ENCODE results near the gene B4GALT3.

The B4GALT3 gene

DNA sequence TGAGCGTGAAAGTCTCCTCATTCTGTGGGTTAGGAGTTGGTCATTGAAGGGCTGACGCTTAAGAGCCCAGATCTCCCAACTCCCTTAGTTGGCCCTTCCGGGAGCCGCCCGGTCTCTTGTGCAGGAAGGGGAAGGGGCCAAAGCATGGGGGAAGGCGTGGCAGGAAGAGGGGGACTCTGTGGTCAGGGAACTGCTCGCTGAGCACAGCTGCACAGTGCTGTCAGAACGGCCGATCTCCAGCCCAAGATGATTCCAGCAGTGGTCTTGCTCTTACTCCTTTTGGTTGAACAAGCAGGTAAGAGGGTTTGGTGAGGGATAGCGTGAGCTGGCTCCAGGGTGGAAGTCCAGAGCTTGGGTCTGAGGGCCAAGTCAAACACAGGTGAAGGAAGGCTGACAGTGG, 37.8 kb upstream of the B4GALT3 start, which contains the start of gene FCER1G:
Gene FCER1G, plus strand, starts transcription at position 220 of the 400 bp plus-strand sequence. Its CDS starts 27 bp downstream, at position 247.
- DNase-seq (ENCODE audit: extremely low read depth, low read depth): no peak
- TF ChIP-seq, protein P1, sequence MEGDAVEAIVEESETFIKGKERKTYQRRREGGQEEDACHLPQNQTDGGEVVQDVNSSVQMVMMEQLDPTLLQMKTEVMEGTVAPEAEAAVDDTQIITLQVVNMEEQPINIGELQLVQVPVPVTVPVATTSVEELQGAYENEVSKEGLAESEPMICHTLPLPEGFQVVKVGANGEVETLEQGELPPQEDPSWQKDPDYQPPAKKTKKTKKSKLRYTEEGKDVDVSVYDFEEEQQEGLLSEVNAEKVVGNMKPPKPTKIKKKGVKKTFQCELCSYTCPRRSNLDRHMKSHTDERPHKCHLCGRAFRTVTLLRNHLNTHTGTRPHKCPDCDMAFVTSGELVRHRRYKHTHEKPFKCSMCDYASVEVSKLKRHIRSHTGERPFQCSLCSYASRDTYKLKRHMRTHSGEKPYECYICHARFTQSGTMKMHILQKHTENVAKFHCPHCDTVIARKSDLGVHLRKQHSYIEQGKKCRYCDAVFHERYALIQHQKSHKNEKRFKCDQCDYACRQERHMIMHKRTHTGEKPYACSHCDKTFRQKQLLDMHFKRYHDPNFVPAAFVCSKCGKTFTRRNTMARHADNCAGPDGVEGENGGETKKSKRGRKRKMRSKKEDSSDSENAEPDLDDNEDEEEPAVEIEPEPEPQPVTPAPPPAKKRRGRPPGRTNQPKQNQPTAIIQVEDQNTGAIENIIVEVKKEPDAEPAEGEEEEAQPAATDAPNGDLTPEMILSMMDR (IDR thresholded peaks at IDR 0.05; ENCODE audit: low read depth, low read length): no peak

DNA sequence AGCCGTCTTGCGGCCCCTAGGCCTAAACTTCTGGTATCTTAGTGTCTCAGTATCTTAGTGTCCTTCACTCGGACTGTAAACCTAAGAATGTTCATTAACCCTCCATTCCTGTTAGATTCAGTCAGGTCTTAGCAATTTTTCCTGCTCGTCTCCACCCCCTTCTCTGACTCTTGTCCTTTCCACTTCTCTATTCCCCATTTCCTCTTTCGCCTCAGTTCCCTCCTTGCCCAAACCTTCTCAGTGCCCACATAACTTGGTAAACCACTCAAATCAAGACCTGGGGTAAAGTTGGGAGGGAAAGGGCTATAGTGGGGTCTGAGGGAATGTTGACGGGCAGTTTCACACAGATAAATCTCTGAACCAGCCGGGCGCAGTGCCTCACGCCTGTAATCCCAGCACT, 37.1 kb upstream of the B4GALT3 start:
- no peak for DNase-seq (ENCODE audit: extremely low read depth, low read depth)
- TF ChIP-seq, protein P1 (IDR thresholded peaks at IDR 0.05; ENCODE audit: low read depth, low read length): no peak

DNA sequence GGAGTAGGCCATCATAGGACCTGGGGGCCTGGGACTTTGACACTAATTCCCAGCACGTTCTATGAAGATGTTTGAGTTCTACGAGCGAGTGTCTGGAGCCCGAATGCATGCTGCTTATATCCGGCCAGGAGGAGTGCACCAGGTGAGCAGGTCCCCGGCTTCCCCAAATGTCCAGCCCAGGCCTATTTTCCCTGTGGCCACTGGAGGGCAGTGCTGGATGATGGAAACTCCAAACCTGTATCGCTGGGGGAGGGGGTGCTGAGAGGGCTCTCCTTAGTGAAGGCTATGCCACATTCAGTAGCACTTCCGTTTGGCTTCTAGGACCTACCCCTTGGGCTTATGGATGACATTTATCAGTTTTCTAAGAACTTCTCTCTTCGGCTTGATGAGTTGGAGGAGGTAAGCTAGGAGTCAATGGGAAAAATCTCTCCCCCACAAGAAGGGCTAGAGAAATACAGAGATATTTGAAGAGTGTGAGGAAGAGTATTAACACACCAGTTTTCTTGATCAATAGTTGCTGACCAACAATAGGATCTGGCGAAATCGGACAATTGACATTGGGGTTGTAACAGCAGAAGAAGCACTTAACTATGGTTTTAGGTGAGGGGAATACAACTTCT, 32.6 kb upstream of the B4GALT3 start:
- DNase-seq (ENCODE audit: extremely low read depth, low read depth): no peak

DNA sequence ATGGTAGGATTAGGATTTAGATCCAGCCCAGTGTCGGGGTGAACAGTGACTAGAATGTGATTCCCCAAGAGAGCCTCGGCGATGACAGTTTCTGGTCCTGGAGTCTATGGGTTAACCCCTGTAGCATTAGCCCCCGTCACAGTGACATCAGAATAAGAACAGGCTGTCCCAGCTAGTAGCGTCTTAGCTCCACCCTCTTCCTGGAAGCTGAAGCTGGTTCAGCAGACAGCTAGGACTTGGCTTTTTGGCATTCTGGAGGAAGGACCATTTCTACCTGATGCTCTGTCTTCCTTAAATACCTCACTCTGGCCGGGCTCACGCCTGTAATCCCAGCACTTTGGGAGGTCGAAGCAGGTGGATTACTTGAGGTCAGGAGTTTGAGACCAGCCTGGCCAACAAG, 29.9 kb upstream of the B4GALT3 start:
- no peak for DNase-seq (ENCODE audit: extremely low read depth, low read depth)
- TF ChIP-seq, protein P1 (IDR thresholded peaks at IDR 0.05; ENCODE audit: low read depth, low read length): no peak

More for the DNA sequence above, 32.6 kb upstream of the B4GALT3 start:
- TF ChIP-seq, protein P1 (IDR thresholded peaks at IDR 0.05; ENCODE audit: low read depth, low read length): peak; percentile 93

DNA sequence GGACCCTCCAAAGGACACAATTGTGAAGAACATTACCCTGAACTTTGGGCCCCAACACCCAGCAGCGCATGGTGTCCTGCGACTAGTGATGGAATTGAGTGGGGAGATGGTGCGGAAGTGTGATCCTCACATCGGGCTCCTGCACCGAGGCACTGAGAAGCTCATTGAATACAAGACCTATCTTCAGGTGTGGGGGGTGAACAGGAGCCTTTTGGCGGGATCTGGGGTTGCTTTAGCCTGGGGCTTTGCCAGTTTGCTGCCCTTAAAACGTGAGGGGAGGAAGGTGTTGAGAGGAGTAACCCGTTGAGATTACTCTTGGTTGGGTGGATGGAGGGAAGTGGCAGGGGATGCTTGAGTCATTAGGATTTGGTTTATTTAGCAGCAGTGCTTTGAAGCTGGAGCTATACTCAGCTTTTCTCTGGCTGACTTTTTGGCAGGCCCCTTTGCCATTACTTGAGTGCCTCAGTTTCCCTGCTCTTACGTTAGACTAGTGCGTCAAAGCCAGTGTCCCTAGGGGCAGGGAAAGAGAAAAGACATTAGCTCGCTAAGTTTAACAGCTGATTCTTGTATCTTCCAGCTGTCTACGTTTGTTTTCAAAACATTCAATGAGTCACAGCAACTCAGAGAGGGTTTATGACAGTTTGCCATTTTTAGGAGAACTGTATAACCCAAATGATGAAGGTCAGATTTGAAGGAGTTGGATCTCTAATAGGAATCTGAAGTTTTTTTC, 29.3 kb upstream of the B4GALT3 start:
- TF ChIP-seq, protein P1 (IDR thresholded peaks at IDR 0.05; ENCODE audit: low read depth, low read length): no peak
- DNase-seq (ENCODE audit: extremely low read depth, low read depth): no peak

DNA sequence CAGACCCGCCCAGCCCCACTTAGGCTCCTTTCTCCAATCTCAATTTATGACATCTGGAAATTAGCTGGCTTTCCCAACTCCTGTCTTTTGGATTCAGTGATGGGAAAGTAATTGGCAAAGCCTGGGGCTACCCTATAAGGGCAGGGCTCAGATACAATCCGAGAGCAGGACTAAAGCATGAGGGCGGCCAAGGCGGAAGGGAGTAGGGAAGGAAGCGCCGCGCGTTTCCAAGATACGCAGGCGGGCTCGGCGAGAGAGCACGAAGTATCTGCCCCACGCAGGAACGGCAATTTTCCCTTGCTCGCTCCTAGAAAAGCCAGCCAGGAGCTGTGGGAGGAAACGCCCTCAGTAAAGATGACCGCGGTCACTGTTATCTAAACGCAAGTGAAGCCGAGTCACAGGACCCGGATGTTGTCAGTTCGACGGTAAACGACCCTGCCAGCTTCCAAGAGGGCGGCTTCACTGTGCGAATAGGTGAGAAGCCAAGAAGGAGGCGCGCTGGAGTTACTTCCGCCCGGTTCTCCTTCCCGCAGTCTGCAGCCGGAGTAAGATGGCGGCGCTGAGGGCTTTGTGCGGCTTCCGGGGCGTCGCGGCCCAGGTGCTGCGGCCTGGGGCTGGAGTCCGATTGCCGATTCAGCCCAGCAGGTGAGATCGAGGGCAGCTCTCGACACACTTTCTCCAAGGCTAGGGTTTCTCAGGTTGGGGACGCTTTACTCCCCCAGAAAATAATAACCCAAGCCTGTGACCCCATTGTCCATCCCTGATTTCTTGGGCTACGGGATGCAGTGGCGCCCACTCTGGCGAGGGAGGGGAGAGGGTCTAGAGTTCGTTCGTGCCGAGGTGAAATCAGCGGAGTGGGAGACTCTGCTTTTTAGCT, 24.8 kb upstream of the B4GALT3 start, which contains the start of gene NDUFS2:
Gene NDUFS2, plus strand, starts transcription at position 532 of the 877 bp plus-strand sequence. Its CDS starts 19 bp downstream, at position 551.
- TF ChIP-seq, protein P1 (IDR thresholded peaks at IDR 0.05; ENCODE audit: low read depth, low read length): no peak; the same call in 1 of the 2 replicates
- peak; percentile 98 for DNase-seq (ENCODE audit: extremely low read depth, low read depth)
